HG03175 (cell line): ENCODE data around the gene PPP2R2C.

Source experiments
- ATAC-seq: cut with Tn5 transposase; IDR thresholded peaks from one replicate; pipeline ENCODE4 v1.9.1; 2021; ENCODE audit warnings: mild to moderate bottlenecking, moderate library complexity; ENCODE audit not compliant: unreplicated experiment

PPP2R2C gene

DNA sequence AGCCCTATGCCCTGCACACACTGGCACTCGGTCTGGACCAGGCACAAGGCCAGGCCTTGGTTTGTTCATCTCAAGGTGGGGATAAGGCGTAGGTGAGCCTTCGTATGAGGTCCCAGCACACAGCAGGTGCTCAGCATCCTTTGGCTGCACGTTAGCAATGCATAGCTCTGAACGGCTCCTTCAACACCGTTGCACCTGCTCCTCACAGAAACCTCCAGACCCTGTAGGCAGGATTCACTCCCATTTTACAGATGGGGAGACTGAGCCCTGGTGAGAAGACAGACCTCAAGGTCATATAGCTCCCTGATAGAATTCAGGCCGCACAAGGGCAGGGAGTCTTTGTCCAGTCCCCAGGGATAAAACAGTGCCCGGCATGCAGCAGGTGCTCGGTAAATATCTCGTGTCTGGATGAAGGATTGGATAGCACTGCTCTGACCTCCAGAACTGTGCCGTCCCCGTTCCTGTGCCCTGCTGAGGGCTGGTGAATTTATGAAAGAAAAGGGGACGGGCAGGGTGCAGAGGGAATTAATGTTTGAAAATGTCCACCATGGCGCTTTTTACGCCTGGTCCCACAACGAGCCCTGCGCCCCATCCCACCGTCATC lies 2.4 kb downstream of the PPP2R2C start:
- ATAC-seq: no peak

DNA sequence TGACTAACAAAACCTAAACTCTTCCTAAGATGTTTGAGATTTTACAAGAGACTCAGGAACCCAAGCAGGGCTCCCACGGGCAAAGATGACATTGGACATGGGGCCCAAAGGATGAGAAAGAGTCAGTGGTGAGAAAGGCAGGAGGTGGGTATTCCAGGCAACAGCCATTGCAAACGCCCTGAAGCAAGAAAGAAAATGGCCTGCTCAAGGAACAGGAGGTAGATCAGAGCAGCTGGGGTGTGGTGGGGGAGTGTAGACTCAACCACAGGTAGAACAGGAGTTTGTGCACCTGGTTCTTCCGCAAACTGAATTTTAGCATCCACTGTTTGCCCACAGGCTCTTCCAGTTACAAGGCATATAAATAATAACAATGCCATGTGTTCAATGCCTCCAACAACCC lies 3.3 kb downstream of the PPP2R2C start:
- ATAC-seq: no peak

DNA sequence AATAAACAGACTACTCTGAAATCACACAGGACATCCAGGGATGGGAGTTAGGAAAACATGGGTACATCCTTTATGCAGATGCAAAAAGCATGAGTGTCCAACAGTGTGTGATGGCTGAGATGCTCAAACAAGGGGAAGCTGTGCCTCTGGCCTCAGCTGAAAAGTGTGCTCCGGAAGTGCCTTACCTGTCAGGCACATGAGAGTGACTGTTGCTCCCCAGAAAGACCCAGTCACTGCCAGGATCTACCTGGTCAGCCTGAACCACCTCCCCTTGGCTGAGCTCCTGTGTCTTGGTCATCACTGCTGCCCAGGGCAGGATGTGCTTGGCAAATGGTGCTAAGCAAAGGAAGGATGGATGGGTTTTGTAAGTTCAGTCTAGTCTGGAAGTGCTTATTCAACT lies 4.0 kb downstream of the PPP2R2C start:
- no peak for ATAC-seq

DNA sequence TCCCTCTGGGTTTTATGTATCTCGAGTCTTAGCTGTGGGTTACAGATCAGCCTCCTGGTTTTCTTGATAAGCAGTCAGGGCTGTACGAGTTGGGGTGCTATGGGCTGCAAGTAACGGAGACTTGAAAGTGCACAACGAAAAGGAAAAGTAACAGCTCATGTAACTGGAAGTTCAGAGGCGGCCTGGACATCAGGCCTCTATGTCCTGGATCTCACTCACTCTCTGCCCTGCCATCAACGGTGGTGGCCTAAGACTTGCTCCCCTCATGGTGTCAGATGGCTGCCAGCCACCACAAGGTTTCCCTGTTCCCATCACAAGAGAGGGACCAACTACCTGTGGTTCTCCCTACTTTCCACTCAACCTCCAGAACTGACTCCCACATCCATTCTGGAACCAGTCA lies 4.8 kb downstream of the PPP2R2C start:
- no peak for ATAC-seq

DNA sequence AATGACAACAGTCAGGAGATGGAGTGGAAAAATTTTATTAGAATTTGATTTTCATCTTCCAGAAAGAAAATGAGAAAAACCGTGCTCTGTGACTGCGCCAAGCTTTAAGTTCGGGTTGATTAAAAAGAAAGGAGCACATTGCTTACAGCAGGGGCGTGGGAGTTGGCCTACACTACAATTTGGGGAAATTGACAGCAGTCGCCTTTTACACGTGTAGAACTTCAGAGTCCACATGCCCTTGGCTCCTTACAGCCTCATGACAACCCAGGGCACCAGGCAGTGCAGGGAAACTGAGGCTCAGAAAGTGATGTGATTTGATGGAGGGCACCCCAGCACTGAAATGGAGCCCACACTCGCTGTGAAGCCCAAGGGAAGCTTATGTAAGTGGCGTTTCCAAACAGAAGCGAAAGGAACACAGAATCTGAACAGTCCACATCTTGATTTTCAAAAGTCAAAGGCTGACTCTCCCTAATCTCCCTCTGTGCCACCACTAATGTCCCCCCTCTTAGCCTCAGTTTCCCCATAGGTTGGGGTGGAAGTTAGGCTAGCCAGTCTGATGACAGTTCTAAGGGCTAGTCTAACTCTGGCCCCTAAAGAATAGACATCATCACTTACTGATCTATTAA lies 5.5 kb downstream of the PPP2R2C start:
- no peak for ATAC-seq

DNA sequence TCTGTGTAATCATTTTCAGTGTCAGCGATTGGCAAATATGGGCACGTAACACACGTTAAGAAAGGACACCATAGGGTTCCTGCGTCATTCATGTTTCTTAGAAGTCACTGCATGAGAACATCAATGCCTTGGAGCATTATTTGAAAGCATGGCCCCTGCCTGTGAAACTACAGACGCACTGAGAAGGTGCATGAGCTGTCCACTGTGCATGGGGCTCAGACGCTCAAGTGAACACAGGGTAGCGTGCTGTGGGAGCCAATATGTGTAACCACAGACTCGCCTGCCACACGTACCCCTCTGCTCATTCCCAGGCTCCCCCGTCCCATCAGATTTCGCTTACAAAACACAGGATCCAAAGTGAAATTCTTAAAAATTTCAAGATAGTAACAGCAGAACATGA lies 6.5 kb downstream of the PPP2R2C start:
- no peak for ATAC-seq

DNA sequence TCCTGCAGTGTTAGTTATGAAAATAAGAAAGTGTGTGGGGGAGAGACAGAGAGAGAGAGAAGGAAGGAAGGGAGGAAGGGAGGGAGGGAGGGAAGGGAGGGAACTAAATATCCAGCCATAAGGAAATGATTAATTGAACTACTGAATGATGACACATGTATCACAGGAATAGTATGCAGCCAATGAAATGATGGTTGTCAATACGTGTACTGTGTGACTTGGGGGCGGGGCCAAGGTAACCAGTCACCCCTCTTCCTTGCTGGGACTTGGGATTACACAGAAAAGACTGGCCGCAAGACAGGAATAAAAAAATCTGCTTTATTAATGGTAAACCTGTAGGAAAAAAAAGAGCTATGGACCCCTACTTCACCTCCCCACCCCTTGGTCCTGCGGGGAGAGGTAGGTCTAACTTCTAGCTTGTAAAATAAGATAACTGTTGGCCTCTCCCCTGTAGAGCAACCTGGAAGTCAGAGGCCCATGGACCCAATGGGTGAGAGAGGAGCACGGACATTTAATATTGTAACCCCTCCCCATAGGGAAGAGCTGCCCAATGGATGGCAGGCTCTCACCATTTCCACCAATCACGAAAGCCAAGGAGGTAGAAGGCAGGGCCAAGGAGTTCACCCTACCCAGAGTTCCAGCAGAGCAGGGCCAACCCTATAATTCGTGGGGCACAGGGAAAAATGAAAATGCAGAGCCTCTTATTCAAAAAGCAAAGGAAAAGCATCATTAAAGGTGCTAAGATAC lies 7.4 kb downstream of the PPP2R2C start:
- ATAC-seq: no peak

DNA sequence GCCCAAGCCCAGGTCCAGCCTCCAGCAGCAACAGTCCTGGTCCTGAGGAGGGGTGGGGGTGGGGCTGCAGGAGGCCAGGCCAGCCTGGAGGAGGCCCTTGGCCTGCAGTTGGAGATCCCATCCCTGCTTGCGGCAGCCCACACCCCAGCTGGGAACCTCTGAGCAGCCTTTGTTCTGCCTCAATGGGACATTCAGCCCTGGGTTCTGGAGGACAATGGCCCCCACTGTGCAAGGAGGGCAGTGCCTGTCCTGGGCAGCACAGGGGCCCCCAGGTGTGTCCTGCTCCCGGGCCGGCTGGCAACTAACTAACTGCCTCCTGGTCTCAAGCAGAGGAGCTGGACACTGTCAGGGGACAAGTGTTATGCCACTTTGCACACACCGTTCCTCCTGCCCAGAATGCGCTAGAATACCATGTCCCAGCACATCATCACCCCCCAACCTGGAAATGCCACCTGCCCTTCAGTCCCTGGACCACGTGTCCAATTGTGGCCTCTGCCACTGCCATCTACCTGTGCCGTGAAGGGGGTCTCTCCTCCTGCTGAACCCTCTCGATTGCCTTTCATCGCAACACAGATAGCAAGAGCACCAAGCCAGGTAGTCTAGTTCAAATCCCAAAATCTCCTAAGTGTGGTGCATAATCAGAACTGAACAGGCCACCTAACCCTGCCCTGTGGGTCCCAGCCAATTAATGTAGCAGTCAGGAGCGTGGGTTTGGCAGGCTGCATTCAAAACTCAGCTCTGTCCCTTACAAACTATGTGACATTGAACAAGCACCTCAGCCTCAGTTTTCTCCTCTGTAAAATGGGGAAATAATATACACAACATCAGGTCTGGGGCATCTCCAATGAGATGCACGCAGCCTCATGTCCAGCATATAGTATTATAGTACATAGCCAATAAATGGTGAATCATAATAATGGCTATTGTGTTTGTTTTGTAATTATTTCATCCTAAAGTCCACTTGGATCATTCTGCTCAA lies 8.8 kb downstream of the PPP2R2C start:
- no peak for ATAC-seq

DNA sequence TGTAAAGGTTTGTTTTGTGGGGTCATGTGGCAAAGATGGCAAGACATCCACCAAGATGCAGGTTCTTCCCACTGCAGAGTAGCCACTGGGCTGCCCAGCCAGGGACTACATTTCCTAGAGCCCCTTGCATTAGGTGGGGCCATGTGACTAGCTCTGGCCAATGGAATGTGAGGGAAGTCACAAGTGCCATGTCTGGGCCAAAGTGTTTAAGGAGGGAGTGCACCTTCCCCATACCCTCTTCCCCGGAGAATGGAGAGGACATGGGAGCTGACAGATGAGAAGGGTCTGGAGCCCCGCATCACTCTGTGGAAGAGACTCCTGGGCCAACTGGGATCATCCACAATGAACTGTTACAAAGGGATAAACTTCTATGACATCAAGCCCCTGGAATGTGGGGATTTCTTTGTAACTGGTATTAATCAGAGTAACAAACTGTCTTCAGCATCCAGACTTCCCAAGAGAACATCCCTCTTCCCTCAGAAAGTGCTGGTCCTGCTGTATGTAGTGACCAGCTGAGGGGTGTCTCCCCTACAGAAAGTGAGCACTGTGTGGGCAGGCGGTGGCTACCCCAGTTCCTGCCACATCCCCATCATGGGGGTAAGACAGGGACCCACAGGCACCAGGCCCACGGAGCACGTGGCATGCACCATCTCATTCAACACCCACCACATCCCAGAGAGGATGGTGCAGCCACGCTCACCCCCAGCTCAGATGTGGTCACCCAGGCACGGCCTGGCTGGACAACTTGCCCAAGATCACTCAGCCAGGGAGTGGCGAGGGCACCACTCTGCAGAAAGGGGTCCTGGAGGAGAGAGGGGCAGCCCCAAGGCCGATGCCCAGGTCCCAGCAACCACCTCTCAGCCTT lies 10.9 kb downstream of the PPP2R2C start:
- no peak for ATAC-seq

DNA sequence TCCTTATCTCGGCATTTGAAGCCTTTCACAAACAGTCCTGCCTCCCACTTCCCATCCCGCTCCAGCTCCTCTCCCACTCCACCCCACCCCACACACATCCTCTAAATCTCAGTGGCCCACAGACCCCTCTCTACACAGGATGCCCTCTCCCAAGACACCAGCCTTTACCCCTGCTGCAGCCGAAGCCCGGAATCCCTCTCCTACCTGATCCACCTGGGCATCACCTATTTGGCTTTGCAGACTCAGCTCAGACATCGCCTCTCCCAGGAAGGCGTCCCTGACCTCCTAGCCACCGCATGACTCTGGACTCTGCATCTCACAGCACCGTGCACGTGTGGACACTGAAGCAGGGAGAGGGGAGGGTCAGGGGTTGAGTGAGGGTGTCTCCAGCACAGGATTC lies 11.5 kb downstream of the PPP2R2C start:
- ATAC-seq: no peak

DNA sequence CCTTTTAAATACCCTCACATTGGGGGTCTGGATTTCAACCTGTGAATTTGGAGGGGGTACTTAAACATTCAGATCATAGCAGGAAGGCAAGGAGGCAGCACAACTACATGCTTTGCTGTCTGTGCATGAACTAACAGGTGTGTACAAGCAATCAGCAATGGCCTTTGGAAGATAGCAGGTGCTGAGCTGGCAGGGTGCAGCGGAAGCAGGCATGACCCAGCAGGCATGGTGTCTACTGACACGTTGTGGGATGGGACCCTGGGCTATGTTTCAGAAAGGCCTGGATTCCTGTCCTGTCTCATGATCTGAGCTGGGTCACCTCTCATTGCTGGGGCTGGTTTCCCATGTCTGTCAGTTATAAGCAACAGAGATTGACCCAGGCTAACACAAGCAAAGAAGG lies 13.9 kb downstream of the PPP2R2C start:
- ATAC-seq: no peak

DNA sequence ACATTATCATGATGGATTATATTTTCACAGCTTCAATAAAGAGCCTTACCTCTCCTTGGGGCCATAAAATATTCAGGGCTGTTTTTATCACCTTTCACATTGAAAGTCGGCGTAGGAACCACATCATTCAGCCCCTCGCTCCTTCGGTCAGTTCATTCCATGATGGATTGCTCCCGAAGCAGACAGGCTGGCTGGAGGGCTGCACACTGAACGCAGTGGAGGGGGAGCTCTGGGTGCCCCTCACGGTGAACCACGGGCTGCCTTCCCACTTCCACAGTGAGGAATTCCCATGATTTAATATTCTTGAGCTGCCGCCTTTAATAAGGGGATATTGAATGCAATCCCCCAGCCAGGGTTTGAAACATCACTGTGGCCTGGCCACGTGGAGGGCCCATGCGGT lies 16.0 kb downstream of the PPP2R2C start:
- no peak for ATAC-seq

DNA sequence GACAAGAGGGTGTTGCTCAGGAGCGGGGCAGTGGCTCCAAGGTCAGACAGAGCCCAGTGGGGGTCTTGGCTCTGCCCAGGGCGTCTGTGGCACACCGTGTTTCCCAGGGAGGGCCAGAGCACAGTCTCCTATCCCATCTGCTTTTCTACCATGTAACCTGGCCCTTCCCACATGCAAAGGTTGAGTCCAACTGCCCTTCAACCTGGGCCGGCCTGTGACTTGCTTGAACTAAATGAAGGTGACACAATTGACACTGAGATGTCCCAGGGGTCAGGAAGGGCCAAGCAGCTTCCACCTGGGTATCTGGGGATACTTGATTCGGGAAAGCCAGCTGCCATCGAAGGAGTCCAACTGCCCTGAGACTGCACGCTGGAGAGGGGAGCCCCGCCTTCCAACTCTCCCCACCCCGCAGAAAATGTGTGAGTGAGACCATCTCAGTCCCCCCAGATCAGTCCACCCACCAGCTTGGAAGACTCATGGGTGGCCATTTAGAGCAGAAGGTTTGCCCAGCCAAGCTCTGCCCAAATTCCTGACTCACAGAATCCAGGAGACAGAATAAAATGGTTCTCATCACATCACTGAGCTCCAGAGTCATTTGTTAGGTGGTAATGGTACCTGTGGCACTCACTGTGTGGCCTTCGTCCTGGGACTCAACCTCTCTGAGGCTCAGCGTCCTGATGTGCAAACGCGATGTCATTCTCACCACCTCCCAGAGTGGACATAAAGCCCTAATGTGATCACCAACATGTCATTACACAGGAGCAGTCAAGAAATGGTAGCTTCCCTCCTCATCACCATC lies 18.1 kb downstream of the PPP2R2C start:
- no peak for ATAC-seq

DNA sequence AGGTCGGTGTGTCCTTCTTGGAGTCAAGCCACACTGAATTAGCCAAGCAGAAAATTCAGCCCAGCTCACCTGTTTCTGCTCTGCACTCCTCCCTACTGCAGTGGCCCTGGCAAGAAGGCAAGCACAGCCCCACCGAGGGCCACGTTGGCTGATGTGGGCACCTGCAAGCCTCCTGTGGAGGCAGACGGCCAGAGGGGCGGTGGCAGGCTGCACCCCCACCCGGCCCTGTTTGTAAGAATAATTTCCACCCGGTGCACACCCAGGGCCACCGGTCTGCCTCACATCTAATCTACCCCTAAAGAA lies 18.8 kb downstream of the PPP2R2C start:
- no peak for ATAC-seq

DNA sequence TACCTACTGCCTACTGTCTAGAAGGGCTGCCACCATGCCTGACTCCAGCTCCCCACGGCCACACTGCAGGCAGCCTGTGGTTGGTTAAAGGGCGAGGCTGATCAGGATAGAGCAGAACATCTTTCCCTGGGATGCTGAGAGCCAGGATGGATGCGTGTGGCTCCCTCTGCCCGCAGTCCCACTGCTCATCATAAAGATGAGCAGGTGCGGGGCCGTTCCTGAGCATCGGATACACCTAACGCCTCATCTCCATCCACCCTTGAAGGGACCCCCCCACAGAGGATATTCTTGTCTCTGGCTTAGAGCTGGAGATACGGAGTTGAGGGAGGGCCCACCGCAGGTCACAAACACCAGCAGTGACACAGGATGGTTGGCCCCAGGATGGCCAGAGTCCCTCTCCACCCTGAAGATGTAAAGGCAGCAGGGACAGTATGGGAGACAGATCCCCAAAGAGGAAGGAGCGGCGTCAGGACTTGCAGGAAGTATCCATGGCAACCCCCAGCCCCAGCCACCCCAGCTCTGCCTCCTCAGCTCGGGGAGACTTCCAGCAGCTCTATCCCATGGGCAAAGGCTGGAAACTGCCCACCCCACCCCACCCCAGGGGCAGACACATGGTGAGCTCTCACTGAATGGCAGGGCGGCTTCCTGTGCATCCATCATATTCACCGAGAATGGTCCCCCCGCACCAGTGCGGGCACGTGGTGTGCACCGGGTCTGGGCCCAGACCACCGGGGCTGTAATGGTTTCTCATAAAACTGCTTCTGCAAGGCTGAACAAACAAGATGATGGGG lies 19.3 kb downstream of the PPP2R2C start:
- no peak for ATAC-seq

DNA sequence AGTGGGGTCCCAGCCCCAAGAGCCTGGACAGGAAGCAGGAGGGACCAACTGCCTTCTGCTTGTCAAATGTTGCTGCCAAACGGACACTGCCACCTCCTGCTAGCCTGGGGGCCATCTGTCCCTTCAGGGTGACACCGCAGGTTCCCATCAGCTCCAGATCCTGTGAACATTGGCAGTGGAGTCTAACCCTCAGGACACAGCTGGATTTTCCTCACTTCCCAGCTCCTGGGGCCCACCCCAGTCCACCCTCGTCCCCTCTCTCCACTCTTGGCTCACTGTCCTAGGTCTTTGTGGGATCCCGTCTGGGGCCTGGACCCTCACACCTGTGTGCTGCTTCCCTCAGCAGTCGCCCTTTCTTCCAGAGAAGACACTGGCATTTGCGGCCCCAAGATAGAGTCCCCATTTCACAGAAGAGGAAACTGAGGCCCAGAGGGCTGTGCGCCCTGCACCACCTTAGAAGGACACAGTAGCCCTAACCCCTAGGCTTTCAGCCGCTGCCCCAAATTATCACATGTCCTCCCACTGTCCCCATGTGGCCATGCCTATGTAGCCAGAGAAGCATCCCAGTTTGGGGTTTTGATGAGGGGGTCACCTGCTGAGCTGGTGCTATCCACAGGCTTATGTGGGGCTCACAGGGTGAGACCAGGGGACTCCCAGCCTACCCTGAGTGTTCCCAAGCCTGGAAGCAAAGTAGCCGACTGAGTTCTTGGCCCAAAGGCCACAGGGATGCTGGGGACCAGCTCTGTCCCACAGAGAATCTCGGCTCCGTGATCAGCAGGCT lies 20.1 kb downstream of the PPP2R2C start:
- no peak for ATAC-seq

DNA sequence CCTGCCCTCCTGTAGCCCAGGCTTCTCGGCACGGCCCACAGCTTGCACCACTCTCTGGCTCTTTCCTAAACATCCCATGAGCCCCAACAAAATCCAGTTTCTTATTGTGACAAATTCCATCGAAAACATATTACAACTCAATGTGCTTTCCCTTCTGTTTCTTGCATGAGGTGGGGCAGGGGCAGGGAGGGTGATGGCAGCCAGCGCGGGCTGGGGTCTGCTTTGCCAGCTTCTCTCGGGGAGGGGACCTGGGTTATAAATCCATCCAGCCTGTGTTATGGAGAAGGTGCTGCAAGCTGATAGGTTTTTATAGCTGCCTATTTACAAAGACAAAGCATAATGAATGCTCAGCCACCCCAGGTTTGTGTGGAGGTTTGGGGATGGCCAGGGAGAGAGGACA lies 21.1 kb downstream of the PPP2R2C start:
- ATAC-seq: no peak

DNA sequence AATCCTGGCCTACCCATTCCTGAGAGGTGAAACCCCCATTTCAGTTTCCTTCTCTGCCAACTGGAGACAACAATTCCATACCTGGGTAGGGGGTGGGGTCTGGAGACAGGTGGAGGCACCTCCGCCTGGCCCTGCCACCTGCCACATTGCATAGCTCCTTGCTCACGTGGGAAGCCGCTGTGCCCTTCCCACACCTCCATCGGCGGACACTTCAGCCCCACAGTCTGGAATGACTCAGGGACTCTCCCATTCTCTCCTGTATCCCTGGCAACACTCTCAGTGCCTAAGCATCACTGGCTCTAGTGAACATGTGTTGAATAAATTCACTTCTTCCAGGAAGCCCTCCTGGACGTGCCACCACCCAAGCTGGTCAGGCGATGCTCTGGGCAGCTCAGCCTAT lies 21.7 kb downstream of the PPP2R2C start:
- ATAC-seq: no peak
